GM19025 (cell line): ENCODE measurements around the gene FAM149B1.
A peak's percentile ranks its signal among the peaks of the same experiment; 100 is the strongest.
"Not testable (repeated sequence)": the region's sequence is repeated elsewhere in the genome, so short reads cannot be mapped to it uniquely, and the experiment has no call there.

Experiments
- ATAC-seq: cut with Tn5 transposase; IDR thresholded peaks from one replicate; pipeline ENCODE4 v1.9.1; 2021; ENCODE audit warnings: mild to moderate bottlenecking, low read depth, moderate library complexity; ENCODE audit not compliant: unreplicated experiment

Gene FAM149B1

GRCh38 chr10:73167783-73168464, at the start of gene FAM149B1, which contains the start of gene ECD:
Gene FAM149B1 (plus strand): TSS chr10:73168119. CDS start chr10:73168340, 221 bp downstream.
Gene ECD (minus strand): TSS chr10:73168008. CDS start chr10:73163937, 4,071 bp downstream.
- ATAC-seq = peak; percentile 89

- no peak for ATAC-seq
Observed at GRCh38 chr10:73119457-73119856, 48.5 kb upstream of the FAM149B1 start.

GRCh38 chr10:73119952-73120351, 48.0 kb upstream of the FAM149B1 start:
- no peak for ATAC-seq

GRCh38 chr10:73126343-73126742, 41.6 kb upstream of the FAM149B1 start:
- ATAC-seq = no peak

- ATAC-seq = no peak
Observed at GRCh38 chr10:73131301-73131700, 36.6 kb upstream of the FAM149B1 start.

- no peak for ATAC-seq
Observed at GRCh38 chr10:73131913-73132686, 35.8 kb upstream of the FAM149B1 start.

- no peak for ATAC-seq
Observed at GRCh38 chr10:73134727-73135126, 33.2 kb upstream of the FAM149B1 start.

GRCh38 chr10:73136627-73137026, 31.3 kb upstream of the FAM149B1 start:
- no peak for ATAC-seq

GRCh38 chr10:73139251-73139650, 28.7 kb upstream of the FAM149B1 start:
- no peak for ATAC-seq

GRCh38 chr10:73141603-73142002, 26.3 kb upstream of the FAM149B1 start:
- no peak for ATAC-seq

GRCh38 chr10:73150633-73151413, 17.1 kb upstream of the FAM149B1 start:
- ATAC-seq = not testable (repeated sequence)

- ATAC-seq = no peak
Observed at GRCh38 chr10:73152009-73152408, 15.9 kb upstream of the FAM149B1 start.

GRCh38 chr10:73156054-73156453, 11.9 kb upstream of the FAM149B1 start:
- no peak for ATAC-seq

- ATAC-seq = no peak
Observed at GRCh38 chr10:73159038-73159648, 8.8 kb upstream of the FAM149B1 start.

- no peak for ATAC-seq
Observed at GRCh38 chr10:73161079-73161478, 6.8 kb upstream of the FAM149B1 start.

GRCh38 chr10:73161662-73162061, 6.3 kb upstream of the FAM149B1 start:
- no peak for ATAC-seq

- ATAC-seq = no peak
Observed at GRCh38 chr10:73163096-73163495, 4.8 kb upstream of the FAM149B1 start.

GRCh38 chr10:73166972-73167371, 947 bp upstream of the FAM149B1 start:
- no peak for ATAC-seq

- ATAC-seq = no peak
Observed at GRCh38 chr10:73167458-73167782, 499 bp upstream of the FAM149B1 start.

- ATAC-seq = peak; percentile 6
Observed at GRCh38 chr10:73168465-73168803, 515 bp downstream of the FAM149B1 start.

- no peak for ATAC-seq
Observed at GRCh38 chr10:73169320-73169719, 1.4 kb downstream of the FAM149B1 start.
